CD4-positive, alpha-beta memory T cell (primary cell): ENCODE results near the gene AMY1A. TPM values are rescaled to one million over a fixed set of nuclear protein-coding genes. Genes with fewer than 3 reads are reported as not detected.
"Not testable (repeated sequence)": the region's sequence is repeated elsewhere in the genome, so short reads cannot be mapped to it uniquely, and the experiment has no call there.

Experiments used
- CTCF ChIA-PET: fragments of 350-600 bp; sonication (Branson Sonifier 250); formaldehyde crosslinking; loops from one replicate; lab custom pipeline; 2021; ENCODE audit warnings: inconsistent platforms; ENCODE audit not compliant: partially characterized antibody; lab: Charles Lee
- POLR2A ChIA-PET: fragments of 350-600 bp; sonication (Branson Sonifier 250); formaldehyde crosslinking; loops from one replicate; lab custom pipeline; 2021; ENCODE audit not compliant: partially characterized antibody; lab: Charles Lee
- DNase-seq, 5 donors: peaks; one replicate each; pipeline versions ENCODE4 v3.0.0 to v3.0.0-alpha.2; 2020 to 2022; ENCODE audit warnings: mixed read lengths in 1 of 5
- H3K27ac ChIP-seq: one replicate; pipeline ENCODE4 v1.7.0; 2013; ENCODE audit warnings: low read depth, low read length
- H3K27me3 ChIP-seq: 2 replicates; pipeline ENCODE4 v1.7.0; 2013; ENCODE audit warnings: mild to moderate bottlenecking, low read length, moderate library complexity; ENCODE audit not compliant: insufficient read depth
- H3K36me3 ChIP-seq: 2 replicates; pipeline ENCODE4 v1.7.0; 2013; ENCODE audit warnings: mild to moderate bottlenecking, low read length, moderate library complexity; ENCODE audit not compliant: insufficient read depth
- H3K4me1 ChIP-seq: 2 replicates; pipeline ENCODE4 v1.7.0; 2013; ENCODE audit warnings: mild to moderate bottlenecking, low read length, moderate library complexity; ENCODE audit not compliant: insufficient read depth
- H3K4me3 ChIP-seq, 2 donors: one replicate each; pipeline ENCODE4 v1.7.0; 2013; ENCODE audit warnings: low read length in 2 of 2, mild to moderate bottlenecking in 1 of 2
- H3K9me3 ChIP-seq, 2 donors: one replicate each; pipeline ENCODE4 v1.7.0; 2013; ENCODE audit warnings: low read length in 2 of 2, control low read depth in 1 of 2; ENCODE audit not compliant: control insufficient read depth in 1 of 2
- H3K27ac Mint-ChIP-seq, 7 donors: one replicate each; pipeline ENCODE4 v1.8.0; 2020 to 2021; ENCODE audit warnings: mixed read lengths in 7 of 7, mild to moderate bottlenecking in 6 of 7, inconsistent platforms in 3 of 7, moderate library complexity in 3 of 7
- H3K27me3 Mint-ChIP-seq, 2 donors: one replicate each; pipeline ENCODE4 v1.8.0; 2020 to 2021; ENCODE audit warnings: mixed read lengths in 2 of 2
- H3K36me3 Mint-ChIP-seq, 2 donors: one replicate each; pipeline ENCODE4 v1.8.0; 2020 to 2021; ENCODE audit warnings: mixed read lengths in 2 of 2, inconsistent platforms in 1 of 2, mild to moderate bottlenecking in 1 of 2
- H3K4me1 Mint-ChIP-seq, 4 donors: one replicate each; pipeline ENCODE4 v1.8.0; 2020 to 2021; ENCODE audit warnings: mixed read lengths in 4 of 4, mild to moderate bottlenecking in 1 of 4
- H3K4me3 Mint-ChIP-seq, 8 donors: one replicate each; pipeline ENCODE4 v1.8.0; 2020 to 2021; ENCODE audit warnings: mixed read lengths in 8 of 8, mild to moderate bottlenecking in 7 of 8, moderate library complexity in 6 of 8, inconsistent platforms in 3 of 8
- H3K9me3 Mint-ChIP-seq, 8 donors: one replicate each; pipeline ENCODE4 v1.8.0; 2020 to 2021; ENCODE audit warnings: mixed read lengths in 8 of 8, mild to moderate bottlenecking in 5 of 8, inconsistent platforms in 3 of 8, moderate library complexity in 1 of 8
- intact Hi-C: fragments of 100-400 bp; cut with micrococcal nuclease; formaldehyde crosslinking; loops from one replicate; pipeline ENCODE4 v1.15.1; 2023
- polyA plus RNA-seq, 2 donors: library from polyadenylated mRNA; unstranded; fragments of 300-500 nt; fragmentation: Illumina TruSeq; gene quantifications; one replicate each; pipeline ENCODE4 v1.2.3, GENCODE V29; 2021
- total RNA-seq, 2 experiments: library from RNA; stranded (reverse); gene quantifications; one replicate each; pipeline ENCODE4 v1.2.3, GENCODE V29; 2021

Gene AMY1A
- total RNA-seq (not detected), polyA plus RNA-seq (not detected)

- CTCF ChIA-PET, intact Hi-C loops: not testable (repeated sequence)
Observed at GRCh38 chr1:103655460-103655859, at the start of gene AMY1A. AMY1A (plus strand) TSS chr1:103655760; CDS start chr1:103656331, 571 bp downstream.

GRCh38 chr1:103616362-103616761, 39.2 kb upstream of the AMY1A start:
- H3K9me3 ChIP-seq: no peaks in the 10 kb centered on the region
- H3K4me1 ChIP-seq: no peaks in the 10 kb centered on the region
- no peak overlapping the region for H3K27ac ChIP-seq
- H3K27me3 ChIP-seq: no peaks in the 10 kb centered on the region
- Mint-ChIP-seq H3K4me1 (no peaks in the 10 kb centered on the region), H3K4me3 (no peak overlapping the region), H3K27ac (no peak overlapping the region), H3K36me3 (no peaks in the 10 kb centered on the region), H3K9me3 (no peaks in the 10 kb centered on the region), H3K27me3 (no peaks in the 10 kb centered on the region)
- intact Hi-C loops: no loop called here
- DNase-seq: peak in 1 of 5 donors; percentile 3
- no peak overlapping the region for H3K4me3 ChIP-seq
- POLR2A ChIA-PET: no interaction called here
- CTCF ChIA-PET: no interaction called here
- H3K36me3 ChIP-seq: no peaks in the 10 kb centered on the region

More at GRCh38 chr1:103655460-103655859, at the start of gene AMY1A:
- DNase-seq, H3K27me3 ChIP-seq, H3K36me3 Mint-ChIP-seq, H3K4me3 ChIP-seq, H3K27me3 Mint-ChIP-seq, H3K9me3 Mint-ChIP-seq, H3K4me3 Mint-ChIP-seq, H3K27ac ChIP-seq, H3K36me3 ChIP-seq, H3K27ac Mint-ChIP-seq, H3K9me3 ChIP-seq, H3K4me1 Mint-ChIP-seq, POLR2A ChIA-PET, H3K4me1 ChIP-seq: not testable (repeated sequence)

- H3K4me3 Mint-ChIP-seq, CTCF ChIA-PET, H3K27me3 Mint-ChIP-seq, H3K4me3 ChIP-seq, H3K36me3 Mint-ChIP-seq, H3K4me1 ChIP-seq, intact Hi-C loops, H3K4me1 Mint-ChIP-seq, H3K9me3 ChIP-seq, H3K9me3 Mint-ChIP-seq, H3K27me3 ChIP-seq, POLR2A ChIA-PET, H3K27ac Mint-ChIP-seq, H3K27ac ChIP-seq, DNase-seq, H3K36me3 ChIP-seq: not testable (repeated sequence)
Observed at GRCh38 chr1:103616994-103617477, 38.5 kb upstream of the AMY1A start, which contains the start of gene AMY2A. AMY2A (plus strand) TSS chr1:103617427; CDS start chr1:103617441, 14 bp downstream.

GRCh38 chr1:103627436-103627835, 28.1 kb upstream of the AMY1A start:
- H3K9me3 ChIP-seq, DNase-seq, H3K36me3 Mint-ChIP-seq, H3K27me3 Mint-ChIP-seq, H3K4me3 Mint-ChIP-seq, CTCF ChIA-PET, H3K4me1 Mint-ChIP-seq, H3K4me3 ChIP-seq, H3K36me3 ChIP-seq, H3K4me1 ChIP-seq, H3K27ac ChIP-seq, POLR2A ChIA-PET, H3K27ac Mint-ChIP-seq, H3K9me3 Mint-ChIP-seq, intact Hi-C loops, H3K27me3 ChIP-seq: not testable (repeated sequence)

GRCh38 chr1:103641194-103641593, 14.4 kb upstream of the AMY1A start:
- POLR2A ChIA-PET, DNase-seq, CTCF ChIA-PET, H3K36me3 ChIP-seq, H3K27me3 Mint-ChIP-seq, H3K9me3 Mint-ChIP-seq, H3K9me3 ChIP-seq, H3K4me3 Mint-ChIP-seq, H3K27ac ChIP-seq, H3K4me1 Mint-ChIP-seq, H3K27me3 ChIP-seq, H3K36me3 Mint-ChIP-seq, intact Hi-C loops, H3K4me1 ChIP-seq, H3K4me3 ChIP-seq, H3K27ac Mint-ChIP-seq: not testable (repeated sequence)

- H3K27ac Mint-ChIP-seq, CTCF ChIA-PET, H3K27me3 Mint-ChIP-seq: not testable (repeated sequence)
Observed at GRCh38 chr1:103643908-103644307, 11.7 kb upstream of the AMY1A start.

GRCh38 chr1:103650305-103650704, 5.3 kb upstream of the AMY1A start:
- not testable (repeated sequence) for H3K4me3 ChIP-seq, H3K9me3 Mint-ChIP-seq

More at GRCh38 chr1:103643908-103644307, 11.7 kb upstream of the AMY1A start:
- H3K27ac ChIP-seq, H3K9me3 Mint-ChIP-seq, H3K4me3 Mint-ChIP-seq, H3K4me1 ChIP-seq, H3K36me3 Mint-ChIP-seq, DNase-seq, H3K27me3 ChIP-seq, H3K9me3 ChIP-seq, POLR2A ChIA-PET, intact Hi-C loops, H3K4me3 ChIP-seq, H3K36me3 ChIP-seq, H3K4me1 Mint-ChIP-seq: not testable (repeated sequence)

GRCh38 chr1:103650889-103651288, 4.7 kb upstream of the AMY1A start:
- H3K4me1 ChIP-seq, H3K4me3 ChIP-seq, intact Hi-C loops, H3K27ac Mint-ChIP-seq, H3K27ac ChIP-seq, H3K4me3 Mint-ChIP-seq, H3K4me1 Mint-ChIP-seq, POLR2A ChIA-PET, DNase-seq, H3K36me3 Mint-ChIP-seq, CTCF ChIA-PET, H3K27me3 ChIP-seq, H3K9me3 ChIP-seq, H3K27me3 Mint-ChIP-seq, H3K9me3 Mint-ChIP-seq, H3K36me3 ChIP-seq: not testable (repeated sequence)

More at GRCh38 chr1:103650305-103650704, 5.3 kb upstream of the AMY1A start:
- H3K27me3 Mint-ChIP-seq, H3K9me3 ChIP-seq, POLR2A ChIA-PET, H3K4me1 ChIP-seq, H3K36me3 ChIP-seq, H3K27ac Mint-ChIP-seq, CTCF ChIA-PET, DNase-seq, H3K4me1 Mint-ChIP-seq, H3K4me3 Mint-ChIP-seq, intact Hi-C loops, H3K27me3 ChIP-seq, H3K27ac ChIP-seq, H3K36me3 Mint-ChIP-seq: not testable (repeated sequence)
